ENCODE results near the gene CS.
"Not testable (repeated sequence)": the region's sequence is repeated elsewhere in the genome, so short reads cannot be mapped to it uniquely, and the experiment has no call there.

Gene CS

GRCh38 chr12:56326126-56326525, 26.0 kb upstream of the CS start:
- Histone ChIP-seq H4K20me1 (ENCODE audit: insufficient read depth) (no peaks in the 10 kb centered on the region), H3K4me1 (ENCODE audit: low read depth, poor library complexity, severe bottlenecking) (peaks cover 4% of the 10 kb centered on the region), H3K9ac (no peak overlapping the region), H3K36me3 (ENCODE audit: insufficient read depth) (no peaks in the 10 kb centered on the region), H3K27ac (no peak overlapping the region), H3K4me2 (no peak overlapping the region), H2AFZ (ENCODE audit: low read depth) (no peak overlapping the region), H3K27me3 (ENCODE audit: insufficient read depth, low read depth) (no peaks in the 10 kb centered on the region), H3K4me3 (IDR thresholded peaks at IDR 0.05; ENCODE audit: insufficient read depth, low read depth, low read length) (no peak overlapping the region), H3K79me2 (ENCODE audit: insufficient read depth, low read depth) (no peaks in the 10 kb centered on the region)
- no peak for TF ChIP-seq CTCF (conservative IDR thresholded peaks at IDR 0.05; ENCODE audit: low read depth, low read length)

- Histone ChIP-seq H3K27ac (no peak overlapping the region), H3K79me2 (ENCODE audit: insufficient read depth, low read depth) (no peaks in the 10 kb centered on the region), H3K4me2 (no peak overlapping the region), H3K9ac (no peak overlapping the region), H3K36me3 (ENCODE audit: insufficient read depth) (no peaks in the 10 kb centered on the region), H3K4me1 (ENCODE audit: low read depth, poor library complexity, severe bottlenecking) (peaks cover 7% of the 10 kb centered on the region), H4K20me1 (ENCODE audit: insufficient read depth) (no peaks in the 10 kb centered on the region), H2AFZ (ENCODE audit: low read depth) (no peak overlapping the region), H3K4me3 (IDR thresholded peaks at IDR 0.05; ENCODE audit: insufficient read depth, low read depth, low read length) (no peak overlapping the region), H3K27me3 (ENCODE audit: insufficient read depth, low read depth) (no peaks in the 10 kb centered on the region)
- TF ChIP-seq CTCF (conservative IDR thresholded peaks at IDR 0.05; ENCODE audit: low read depth, low read length): no peak
Observed at GRCh38 chr12:56324206-56324605, 24.1 kb upstream of the CS start.

- not testable (repeated sequence) for H3K4me2 ChIP-seq; H3K9ac ChIP-seq; H3K27ac ChIP-seq; H3K27me3 ChIP-seq (ENCODE audit: insufficient read depth, low read depth); H3K36me3 ChIP-seq (ENCODE audit: insufficient read depth); H2AFZ ChIP-seq (ENCODE audit: low read depth); H3K79me2 ChIP-seq (ENCODE audit: insufficient read depth, low read depth); H3K4me3 ChIP-seq (IDR thresholded peaks at IDR 0.05; ENCODE audit: insufficient read depth, low read depth, low read length); H4K20me1 ChIP-seq (ENCODE audit: insufficient read depth)
- H3K4me1 ChIP-seq (ENCODE audit: low read depth, poor library complexity, severe bottlenecking): peaks cover 16% of the 10 kb centered on the region
Observed at GRCh38 chr12:56321610-56322009, 21.5 kb upstream of the CS start.

- Histone ChIP-seq H3K27me3 (ENCODE audit: insufficient read depth, low read depth) (no peaks in the 10 kb centered on the region), H3K4me3 (IDR thresholded peaks at IDR 0.05; ENCODE audit: insufficient read depth, low read depth, low read length) (no peak overlapping the region), H3K9ac (no peak overlapping the region), H4K20me1 (ENCODE audit: insufficient read depth) (no peaks in the 10 kb centered on the region), H2AFZ (ENCODE audit: low read depth) (no peak overlapping the region), H3K4me2 (no peak overlapping the region), H3K79me2 (ENCODE audit: insufficient read depth, low read depth) (no peaks in the 10 kb centered on the region), H3K27ac (no peak overlapping the region), H3K36me3 (ENCODE audit: insufficient read depth) (no peaks in the 10 kb centered on the region), H3K4me1 (ENCODE audit: low read depth, poor library complexity, severe bottlenecking) (peaks cover 19% of the 10 kb centered on the region)
- TF ChIP-seq CTCF (conservative IDR thresholded peaks at IDR 0.05; ENCODE audit: low read depth, low read length): no peak
Observed at GRCh38 chr12:56321027-56321426, 20.9 kb upstream of the CS start.

- Histone ChIP-seq H3K4me2 (no peak overlapping the region), H3K79me2 (ENCODE audit: insufficient read depth, low read depth) (peaks cover 22% of the 10 kb centered on the region), H3K27ac (no peak overlapping the region), H4K20me1 (ENCODE audit: insufficient read depth) (no peaks in the 10 kb centered on the region), H3K4me1 (ENCODE audit: low read depth, poor library complexity, severe bottlenecking) (peaks cover 31% of the 10 kb centered on the region), H3K9ac (no peak overlapping the region), H3K36me3 (ENCODE audit: insufficient read depth) (peaks cover 7% of the 10 kb centered on the region; the same call in 1 of the 2 replicates), H3K27me3 (ENCODE audit: insufficient read depth, low read depth) (no peaks in the 10 kb centered on the region), H3K4me3 (IDR thresholded peaks at IDR 0.05; ENCODE audit: insufficient read depth, low read depth, low read length) (no peak overlapping the region), H2AFZ (ENCODE audit: low read depth) (no peak overlapping the region)
- TF ChIP-seq CTCF (conservative IDR thresholded peaks at IDR 0.05; ENCODE audit: low read depth, low read length): peak; percentile 38
Observed at GRCh38 chr12:56317675-56318074, 17.5 kb upstream of the CS start.

All from KMS-11 (cell line).